HEK293 (cell line): ENCODE measurements around the gene DNAJC7.

Experiments
- CTCF ChIP-seq: fragments of 450-650 bp; formaldehyde crosslinking; IDR thresholded peaks from 2 replicates; pipeline ENCODE4 v1.5.1; 2016; ENCODE audit warnings: missing biosample characterization, missing genetic modification characterization
- EGR2 ChIP-seq: fragments of 450-650 bp; formaldehyde crosslinking; IDR thresholded peaks from 2 replicates; pipeline ENCODE4 v1.5.1; 2016; ENCODE audit warnings: low read depth, missing biosample characterization, missing genetic modification characterization
- HOXD13 ChIP-seq: sonication (generic); formaldehyde crosslinking; IDR thresholded peaks from 2 replicates; pipeline ENCODE4 v1.8.0; 2022; ENCODE audit warnings: missing genetic modification reagents, borderline replicate concordance
- KLF17 ChIP-seq: fragments of 450-650 bp; formaldehyde crosslinking; IDR thresholded peaks from 2 replicates; pipeline ENCODE4 v1.5.1; 2016; ENCODE audit warnings: missing biosample characterization, missing genetic modification characterization
- OVOL3 ChIP-seq: fragments of 450-650 bp; formaldehyde crosslinking; IDR thresholded peaks from 2 replicates; pipeline ENCODE4 v1.5.1; 2016; ENCODE audit warnings: missing biosample characterization, missing genetic modification characterization
- PBX3 ChIP-seq: sonication (generic); formaldehyde crosslinking; IDR thresholded peaks from 2 replicates; pipeline ENCODE4 v1.8.1; 2022; ENCODE audit warnings: mild to moderate bottlenecking, moderate library complexity, missing genetic modification reagents
- SP7 ChIP-seq: fragments of 450-650 bp; formaldehyde crosslinking; IDR thresholded peaks from 2 replicates; pipeline ENCODE4 v1.5.1; 2016; ENCODE audit warnings: missing biosample characterization, missing genetic modification characterization
- WT1 ChIP-seq: fragments of 450-650 bp; formaldehyde crosslinking; IDR thresholded peaks from 2 replicates; pipeline ENCODE4 v1.5.1; 2016; ENCODE audit warnings: missing biosample characterization, missing genetic modification characterization
- ZBTB1 ChIP-seq: fragments of 450-650 bp; formaldehyde crosslinking; IDR thresholded peaks from 2 replicates; pipeline ENCODE4 v1.5.1; 2016; ENCODE audit warnings: missing biosample characterization, missing genetic modification characterization
- ZNF2 ChIP-seq: fragments of 450-650 bp; formaldehyde crosslinking; IDR thresholded peaks from 2 replicates; pipeline ENCODE4 v1.5.1; 2016; ENCODE audit warnings: missing biosample characterization, missing genetic modification characterization
- ZNF202 ChIP-seq: fragments of 450-650 bp; formaldehyde crosslinking; IDR thresholded peaks from 2 replicates; pipeline ENCODE4 v1.5.1; 2016; ENCODE audit warnings: missing biosample characterization, missing genetic modification characterization, borderline replicate concordance
- ZNF214 ChIP-seq: fragments of 450-650 bp; formaldehyde crosslinking; IDR thresholded peaks from 2 replicates; pipeline ENCODE4 v1.5.1; 2017; ENCODE audit warnings: missing biosample characterization, mild to moderate bottlenecking, missing genetic modification characterization, borderline replicate concordance
- ZNF221 ChIP-seq: fragments of 450-650 bp; formaldehyde crosslinking; IDR thresholded peaks from 2 replicates; pipeline ENCODE4 v1.5.1; 2017; ENCODE audit warnings: missing biosample characterization, missing genetic modification characterization, borderline replicate concordance
- ZNF24 ChIP-seq: fragments of 450-650 bp; formaldehyde crosslinking; IDR thresholded peaks from 2 replicates; pipeline ENCODE4 v1.5.1; 2016; ENCODE audit warnings: missing biosample characterization, missing genetic modification characterization
- ZNF335 ChIP-seq: fragments of 450-650 bp; formaldehyde crosslinking; conservative IDR thresholded peaks from 2 replicates; pipeline ENCODE4 v1.5.1; 2016; ENCODE audit warnings: missing biosample characterization, missing genetic modification characterization
- ZNF394 ChIP-seq: fragments of 450-650 bp; formaldehyde crosslinking; IDR thresholded peaks from 2 replicates; pipeline ENCODE4 v1.5.1; 2016; ENCODE audit warnings: missing biosample characterization, missing genetic modification characterization, mild to moderate bottlenecking, moderate library complexity, borderline replicate concordance
- ZNF558 ChIP-seq: fragments of 450-650 bp; formaldehyde crosslinking; IDR thresholded peaks from 2 replicates; pipeline ENCODE4 v1.5.1; 2016; ENCODE audit warnings: missing biosample characterization, missing genetic modification characterization
- ZNF596 ChIP-seq: fragments of 450-650 bp; IDR thresholded peaks from 2 replicates; pipeline ENCODE4 v1.5.0; 2018; ENCODE audit warnings: missing biosample characterization, mild to moderate bottlenecking, missing genetic modification characterization, moderate library complexity
- ZNF639 ChIP-seq: fragments of 450-650 bp; formaldehyde crosslinking; IDR thresholded peaks from 2 replicates; pipeline ENCODE4 v1.5.1; 2016; ENCODE audit warnings: missing biosample characterization, missing genetic modification characterization
- ZNF664 ChIP-seq: fragments of 450-650 bp; formaldehyde crosslinking; IDR thresholded peaks from 2 replicates; pipeline ENCODE4 v1.5.1; 2016; ENCODE audit warnings: missing biosample characterization, missing genetic modification characterization
- ZNF837 ChIP-seq: fragments of 450-650 bp; formaldehyde crosslinking; IDR thresholded peaks from 2 replicates; pipeline ENCODE4 v1.5.1; 2016; ENCODE audit warnings: missing biosample characterization, missing genetic modification characterization
- ZSCAN4 ChIP-seq: fragments of 450-650 bp; formaldehyde crosslinking; IDR thresholded peaks from 2 replicates; pipeline ENCODE4 v1.5.1; 2017; ENCODE audit warnings: missing biosample characterization, missing genetic modification characterization

The DNAJC7 gene

GRCh38 chr17:41930009-41930832, 87.0 kb downstream of the DNAJC7 start, which contains the start of gene ODAD4 (continued):
- peak; percentile 41 for TF ChIP-seq ZSCAN4
- no peak for TF ChIP-seq ZNF221 (tag by site-specific recombination)
- peak; percentile 27; the same call in 1 of the 2 replicates for TF ChIP-seq ZNF394 (tag by site-specific recombination)
- TF ChIP-seq ZNF24 (tag by site-specific recombination), result peak; percentile 85
- TF ChIP-seq SP7 (tag by site-specific recombination), result peak; percentile 81
- TF ChIP-seq ZBTB1 (tag by site-specific recombination), result no peak
- TF ChIP-seq ZNF335 (tag by site-specific recombination), result peak; percentile 88
- TF ChIP-seq ZNF2 (tag by site-specific recombination), result peak; percentile 69; the same call in 1 of the 2 replicates
- TF ChIP-seq ZNF837 (tag by site-specific recombination), result no peak
- TF ChIP-seq CTCF (tag by site-specific recombination), result peak; percentile 90
- TF ChIP-seq ZNF664 (tag by site-specific recombination), result peak; percentile 100
- TF ChIP-seq ZNF639 (tag by site-specific recombination), result peak; percentile 72
- TF ChIP-seq HOXD13 (CRISPR knock-in tag), result no peak
- peak; percentile 60; the same call in 1 of the 2 replicates for TF ChIP-seq PBX3 (CRISPR knock-in tag)
- TF ChIP-seq EGR2, result no peak
- no peak for TF ChIP-seq ZNF596 (tag by site-specific recombination)
- no peak for TF ChIP-seq ZNF214 (tag by site-specific recombination)
- 0 out of 2 replicates have a peak, but pooled peaks have one; percentile 23 for TF ChIP-seq ZNF558 (tag by site-specific recombination)
- TF ChIP-seq OVOL3 (tag by site-specific recombination), result peak; percentile 63; the same call in 1 of the 2 replicates
- TF ChIP-seq KLF17 (tag by site-specific recombination), result peak; percentile 82
- peak; percentile 60; the same call in 1 of the 2 replicates for TF ChIP-seq WT1 (tag by site-specific recombination)
- TF ChIP-seq ZNF202, result no peak
- TF ChIP-seq, all 188 proteins: peak for 62
